Measurements from ENCODE around the gene FBXL12. TPM values are rescaled to one million over a fixed set of nuclear protein-coding genes. Genes with fewer than 3 reads are reported as not detected.

Gene FBXL12
- polyA plus RNA-seq, 2 of the 4 experiments (the other 2 are of a cell fraction) = 10.3 to 10.5 TPM

DNA sequence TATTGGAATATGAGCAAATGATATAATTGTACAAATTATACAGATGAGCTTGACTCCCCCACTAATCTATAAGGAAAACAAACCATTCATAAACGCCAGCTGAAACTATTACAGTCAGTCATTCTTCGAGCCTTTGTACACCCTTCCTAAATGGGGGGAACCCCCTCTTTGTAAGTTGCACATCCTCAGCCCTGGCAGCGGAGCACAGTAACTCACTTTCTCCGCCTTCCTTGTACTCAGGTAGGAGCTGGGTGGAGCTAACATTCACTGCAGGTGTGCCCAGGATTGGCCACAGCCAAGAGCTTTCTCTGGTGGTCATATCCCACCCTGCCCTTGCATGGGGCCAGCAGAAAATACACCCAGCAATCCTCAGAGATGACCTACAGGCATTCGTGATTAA is 44.9 kb upstream of the FBXL12 start:
- TF ChIP-seq JUN (IDR thresholded peaks at IDR 0.05) = no peak
- TF ChIP-seq HEYL (CRISPR knock-in tag; IDR thresholded peaks at IDR 0.05) = no peak
- TF ChIP-seq CHD2 (IDR thresholded peaks at IDR 0.05; ENCODE audit: low read length, partially characterized antibody) = no peak
- no peak for TF ChIP-seq HOXA7 (CRISPR knock-in tag; IDR thresholded peaks at IDR 0.05)
- TF ChIP-seq FOSL2 (IDR thresholded peaks at IDR 0.05) = no peak
- no peak for TF ChIP-seq FOSL2 (CRISPR knock-in tag; IDR thresholded peaks at IDR 0.05)
- no peak for TF ChIP-seq NFE2L2 (conservative IDR thresholded peaks at IDR 0.05; ENCODE audit: low read length)
- TF ChIP-seq RAD21 (conservative IDR thresholded peaks at IDR 0.05 in 1 of 2, IDR thresholded peaks at IDR 0.05 in 1 of 2) = no peak
- TF ChIP-seq, protein P1, sequence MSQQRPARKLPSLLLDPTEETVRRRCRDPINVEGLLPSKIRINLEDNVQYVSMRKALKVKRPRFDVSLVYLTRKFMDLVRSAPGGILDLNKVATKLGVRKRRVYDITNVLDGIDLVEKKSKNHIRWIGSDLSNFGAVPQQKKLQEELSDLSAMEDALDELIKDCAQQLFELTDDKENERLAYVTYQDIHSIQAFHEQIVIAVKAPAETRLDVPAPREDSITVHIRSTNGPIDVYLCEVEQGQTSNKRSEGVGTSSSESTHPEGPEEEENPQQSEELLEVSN (IDR thresholded peaks at IDR 0.05; ENCODE audit: borderline replicate concordance, low read depth) = no peak
- no peak for TF ChIP-seq HOXB5 (CRISPR knock-in tag; IDR thresholded peaks at IDR 0.05)
- TF ChIP-seq, protein P2, sequence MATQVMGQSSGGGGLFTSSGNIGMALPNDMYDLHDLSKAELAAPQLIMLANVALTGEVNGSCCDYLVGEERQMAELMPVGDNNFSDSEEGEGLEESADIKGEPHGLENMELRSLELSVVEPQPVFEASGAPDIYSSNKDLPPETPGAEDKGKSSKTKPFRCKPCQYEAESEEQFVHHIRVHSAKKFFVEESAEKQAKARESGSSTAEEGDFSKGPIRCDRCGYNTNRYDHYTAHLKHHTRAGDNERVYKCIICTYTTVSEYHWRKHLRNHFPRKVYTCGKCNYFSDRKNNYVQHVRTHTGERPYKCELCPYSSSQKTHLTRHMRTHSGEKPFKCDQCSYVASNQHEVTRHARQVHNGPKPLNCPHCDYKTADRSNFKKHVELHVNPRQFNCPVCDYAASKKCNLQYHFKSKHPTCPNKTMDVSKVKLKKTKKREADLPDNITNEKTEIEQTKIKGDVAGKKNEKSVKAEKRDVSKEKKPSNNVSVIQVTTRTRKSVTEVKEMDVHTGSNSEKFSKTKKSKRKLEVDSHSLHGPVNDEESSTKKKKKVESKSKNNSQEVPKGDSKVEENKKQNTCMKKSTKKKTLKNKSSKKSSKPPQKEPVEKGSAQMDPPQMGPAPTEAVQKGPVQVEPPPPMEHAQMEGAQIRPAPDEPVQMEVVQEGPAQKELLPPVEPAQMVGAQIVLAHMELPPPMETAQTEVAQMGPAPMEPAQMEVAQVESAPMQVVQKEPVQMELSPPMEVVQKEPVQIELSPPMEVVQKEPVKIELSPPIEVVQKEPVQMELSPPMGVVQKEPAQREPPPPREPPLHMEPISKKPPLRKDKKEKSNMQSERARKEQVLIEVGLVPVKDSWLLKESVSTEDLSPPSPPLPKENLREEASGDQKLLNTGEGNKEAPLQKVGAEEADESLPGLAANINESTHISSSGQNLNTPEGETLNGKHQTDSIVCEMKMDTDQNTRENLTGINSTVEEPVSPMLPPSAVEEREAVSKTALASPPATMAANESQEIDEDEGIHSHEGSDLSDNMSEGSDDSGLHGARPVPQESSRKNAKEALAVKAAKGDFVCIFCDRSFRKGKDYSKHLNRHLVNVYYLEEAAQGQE (IDR thresholded peaks at IDR 0.05) = no peak
- no peak for TF ChIP-seq BHLHE40 (IDR thresholded peaks at IDR 0.05; ENCODE audit: low read depth, low read length)
- TF ChIP-seq, protein P3, sequence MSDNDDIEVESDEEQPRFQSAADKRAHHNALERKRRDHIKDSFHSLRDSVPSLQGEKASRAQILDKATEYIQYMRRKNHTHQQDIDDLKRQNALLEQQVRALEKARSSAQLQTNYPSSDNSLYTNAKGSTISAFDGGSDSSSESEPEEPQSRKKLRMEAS (IDR thresholded peaks at IDR 0.05) = no peak
- TF ChIP-seq, protein P4, sequence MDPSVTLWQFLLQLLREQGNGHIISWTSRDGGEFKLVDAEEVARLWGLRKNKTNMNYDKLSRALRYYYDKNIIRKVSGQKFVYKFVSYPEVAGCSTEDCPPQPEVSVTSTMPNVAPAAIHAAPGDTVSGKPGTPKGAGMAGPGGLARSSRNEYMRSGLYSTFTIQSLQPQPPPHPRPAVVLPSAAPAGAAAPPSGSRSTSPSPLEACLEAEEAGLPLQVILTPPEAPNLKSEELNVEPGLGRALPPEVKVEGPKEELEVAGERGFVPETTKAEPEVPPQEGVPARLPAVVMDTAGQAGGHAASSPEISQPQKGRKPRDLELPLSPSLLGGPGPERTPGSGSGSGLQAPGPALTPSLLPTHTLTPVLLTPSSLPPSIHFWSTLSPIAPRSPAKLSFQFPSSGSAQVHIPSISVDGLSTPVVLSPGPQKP (IDR thresholded peaks at IDR 0.05; ENCODE audit: low read depth, low read length) = no peak
- Histone ChIP-seq H3K4me1 (no peaks in the 10 kb centered on the region), H3K9me3 (no peaks in the 10 kb centered on the region), H3K4me2 (no peak overlapping the region), H3K27ac (no peak overlapping the region), H3K4me3 (no peak overlapping the region)
- ATAC-seq (no peak), DNase-seq (ENCODE audit: low read depth in 1 of 2, low spot score in 1 of 2) (no peak), FAIRE-seq (no peak)
- ChIA-PET POLR2A (no interaction called here), CTCF (no interaction called here)
- 69% methylated on average over 5 of the region's 5 CpGs for WGBS (ENCODE audit: missing lambda C conversion rate)

DNA sequence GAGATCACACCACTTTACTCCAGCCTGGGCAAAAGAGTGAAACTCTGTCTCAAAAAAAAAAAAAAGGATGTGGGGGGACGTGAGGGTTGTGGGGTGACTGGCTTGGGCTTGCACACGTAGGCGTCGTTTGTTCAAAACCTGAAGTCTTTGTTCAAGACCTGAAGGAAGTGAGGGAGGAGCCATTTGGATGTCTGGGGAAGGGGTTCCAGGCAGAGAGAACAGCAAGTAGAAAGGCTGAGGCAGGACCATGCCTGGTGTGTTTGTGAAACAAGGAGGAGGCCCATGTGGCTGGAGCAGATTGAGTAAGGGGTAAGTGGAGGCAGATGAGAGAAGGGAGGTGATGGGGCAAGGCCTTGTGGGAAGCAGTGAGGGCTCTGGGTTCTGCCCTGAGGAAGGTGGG is 44.1 kb upstream of the FBXL12 start:
- TF ChIP-seq KDM5A (IDR thresholded peaks at IDR 0.05) (no peak), ESRRA (IDR thresholded peaks at IDR 0.05; ENCODE audit: borderline replicate concordance, low read length) (no peak), SMC3 (IDR thresholded peaks at IDR 0.05) (no peak), RARB (CRISPR knock-in tag; IDR thresholded peaks at IDR 0.05) (no peak), CEBPB (IDR thresholded peaks at IDR 0.05) (no peak), NFE2L2 (conservative IDR thresholded peaks at IDR 0.05; ENCODE audit: low read length) (no peak), RNF2 (IDR thresholded peaks at IDR 0.05; ENCODE audit: borderline replicate concordance, low read depth) (no peak), HDAC2 (IDR thresholded peaks at IDR 0.05) (no peak)
- TF ChIP-seq, protein P4 (IDR thresholded peaks at IDR 0.05; ENCODE audit: low read depth, low read length) = no peak
- TF ChIP-seq, protein P1 (IDR thresholded peaks at IDR 0.05; ENCODE audit: borderline replicate concordance, low read depth) = no peak
- ChIA-PET CTCF (interaction anchor here (0.8 kb wide), 1 partner anchor 15 kb away, joined by 3 read pairs; no protein-coding TSS in a partner anchor), POLR2A (no interaction called here)
- no peak for DNase-seq (ENCODE audit: low read depth in 1 of 2, low spot score in 1 of 2)
- Histone ChIP-seq H3K27ac (no peak overlapping the region), H3K4me2 (no peak overlapping the region), H3K4me3 (no peak overlapping the region), H3K9me3 (no peaks in the 10 kb centered on the region), H3K4me1 (no peaks in the 10 kb centered on the region)
- no peak for FAIRE-seq
- 71% methylated on average over 4 of the region's 4 CpGs for WGBS (ENCODE audit: missing lambda C conversion rate)
- ATAC-seq = no peak
